HCT116 (cell line): ENCODE data around the gene SLC12A1. TPM values are rescaled to one million over a fixed set of nuclear protein-coding genes. Genes with fewer than 3 reads are reported as not detected.

Experiments used
- ATAC-seq: fragments of 200-7000 bp; cut with Tn5 transposase; 2 replicates; pipeline ENCODE4 v1.9.1; 2020; ENCODE audit warnings: mild to moderate bottlenecking, moderate library complexity
- BruUV-seq: library from RNA; stranded (reverse); fragments of 400-500 nt; replicated peaks from 2 replicates; lab custom pipeline; 2021; lab: Mats Ljungman, UMichigan
- CTCF ChIA-PET: fragments of 300-600 bp; sonication (Branson Sonifier 250); formaldehyde crosslinking; loops from one replicate; lab custom pipeline; 2021; ENCODE audit warnings: antibody characterized with exemption; lab: Charles Lee
- POLR2A ChIA-PET: fragments of 300-600, 350-600 bp; sonication (Branson Sonifier 250); formaldehyde crosslinking; loops from one replicate; lab custom pipeline; 2021; ENCODE audit warnings: antibody characterized with exemption; lab: Charles Lee
- RAD21 ChIA-PET, 2 experiments: fragments of 300-600 bp; sonication (Branson Sonifier 250); formaldehyde crosslinking; loops; one replicate each; lab custom pipeline; 2023; ENCODE audit warnings: low total read pairs in 2 of 2; ENCODE audit not compliant: uncharacterized antibody in 2 of 2, unreplicated experiment in 2 of 2, low non-redundant PET in 1 of 2; lab: Charles Lee
- DNase-seq: peaks from one replicate; pipeline ENCODE4 v3.0.0-alpha.2; 2010; ENCODE audit warnings: low read depth, low spot score
- H2AFZ ChIP-seq: fragments of 200-600 bp; shearing (Covaris generic), sonication (generic); 2 replicates; pipeline ENCODE4 v1.6.1; 2017; ENCODE audit warnings: low read depth, mixed run types, mixed read lengths, antibody characterized with exemption, low read length; ENCODE audit not compliant: poor library complexity, severe bottlenecking
- H3K27ac ChIP-seq: 2 replicates; pipeline ENCODE4 v1.5.1; 2012; ENCODE audit warnings: low read depth, low read length
- H3K27me3 ChIP-seq: fragments of 200-600 bp; sonication (generic); 2 replicates; pipeline ENCODE4 v1.6.1; 2016; ENCODE audit warnings: mixed run types, low read length, mixed read lengths; ENCODE audit not compliant: insufficient read depth
- H3K36me3 ChIP-seq, 2 experiments: fragments of 200-500 bp in 1 of 2; fragments of 200-600 bp in 1 of 2; sonication (Bioruptor generic) in 1 of 2; sonication (generic) in 1 of 2; 2 replicates each; pipeline versions ENCODE4 v1.5.1 to v1.6.1; 2014 to 2016; ENCODE audit warnings: low read length in 2 of 2, inconsistent platforms in 1 of 2, mixed read lengths in 1 of 2, mixed run types in 1 of 2; ENCODE audit not compliant: insufficient read depth in 2 of 2, control insufficient read depth in 1 of 2
- H3K4me1 ChIP-seq, 2 experiments: fragments of 200-600 bp in 1 of 2; sonication (generic) in 1 of 2; 2 replicates each; pipeline versions ENCODE4 v1.5.1 to v1.6.1; 2012 to 2017; ENCODE audit warnings: low read length in 2 of 2, inconsistent platforms in 1 of 2, mild to moderate bottlenecking in 1 of 2, mixed read lengths in 1 of 2, mixed run types in 1 of 2, moderate library complexity in 1 of 2; ENCODE audit not compliant: insufficient read depth in 2 of 2, control insufficient read depth in 1 of 2
- H3K4me2 ChIP-seq: fragments of 200-600 bp; sonication (generic); 2 replicates; pipeline ENCODE4 v1.6.1; 2017; ENCODE audit warnings: mixed run types, low read length, mixed read lengths
- H3K4me3 ChIP-seq, 2 experiments: fragments of 200-600 bp in 1 of 2; sonication (generic) in 1 of 2; replicated peaks in 1 of 2; 2 replicates each; pipeline ENCODE4 v1.5.1; 2011 to 2016; ENCODE audit warnings: low read length in 2 of 2, control low read depth in 1 of 2, low read depth in 1 of 2, mild to moderate bottlenecking in 1 of 2, mixed read lengths in 1 of 2, mixed run types in 1 of 2
- H3K79me2 ChIP-seq: fragments of 200-600 bp; sonication (generic); 2 replicates; pipeline ENCODE4 v1.6.1; 2017; ENCODE audit warnings: mild to moderate bottlenecking, mixed run types, low read length, moderate library complexity, mixed read lengths; ENCODE audit not compliant: insufficient read depth
- H3K9ac ChIP-seq: fragments of 200-600 bp; sonication (generic); 2 replicates; pipeline ENCODE4 v1.6.1; 2016; ENCODE audit warnings: low read length, mixed read lengths
- H3K9me2 ChIP-seq: fragments of 200-600 bp; sonication (generic), shearing (Covaris generic); 2 replicates; pipeline ENCODE4 v1.6.1; 2017; ENCODE audit warnings: mixed run types, mild to moderate bottlenecking, moderate library complexity; ENCODE audit not compliant: insufficient read depth
- H3K9me3 ChIP-seq, 2 experiments: fragments of 200-500 bp in 1 of 2; fragments of 200-600 bp in 1 of 2; sonication (Bioruptor generic) in 1 of 2; sonication (generic) in 1 of 2; 2 replicates each; pipeline ENCODE4 v1.6.1; 2014 to 2017; ENCODE audit warnings: low read length in 2 of 2, mixed read lengths in 2 of 2, inconsistent platforms in 1 of 2, low read depth in 1 of 2, mild to moderate bottlenecking in 1 of 2, mixed run types in 1 of 2, moderate library complexity in 1 of 2; ENCODE audit not compliant: control insufficient read depth in 1 of 2, insufficient read depth in 1 of 2
- H4K20me1 ChIP-seq: fragments of 200-600 bp; sonication (generic), shearing (Covaris generic); 2 replicates; pipeline ENCODE4 v1.6.1; 2017; ENCODE audit warnings: mixed run types, mild to moderate bottlenecking, moderate library complexity; ENCODE audit not compliant: insufficient read depth
- CEBPB ChIP-seq: IDR thresholded peaks from 2 replicates; pipeline ENCODE4 v1.6.1; 2012; ENCODE audit warnings: low read depth
- EGR1 ChIP-seq: IDR thresholded peaks from 2 replicates; pipeline ENCODE4 v1.6.1; 2012; ENCODE audit warnings: low read depth
- ELF1 ChIP-seq: IDR thresholded peaks from 2 replicates; pipeline ENCODE4 v1.6.1; 2012; ENCODE audit warnings: low read depth, borderline replicate concordance
- EZH2 ChIP-seq: fragments of 200-600 bp; sonication (generic); IDR thresholded peaks from 2 replicates; pipeline ENCODE4 v1.6.1; 2017; ENCODE audit warnings: antibody characterized with exemption, mixed run types
- EZH2phosphoT487 ChIP-seq: fragments of 200-600 bp; IDR thresholded peaks from 2 replicates; pipeline ENCODE4 v1.6.1; 2018; ENCODE audit warnings: antibody characterized with exemption, borderline replicate concordance
- FOSL1 ChIP-seq: IDR thresholded peaks from 2 replicates; pipeline ENCODE4 v1.6.1; 2012; ENCODE audit warnings: low read depth
- JUND ChIP-seq: IDR thresholded peaks from 2 replicates; pipeline ENCODE4 v1.6.1; 2012
- POLR2A ChIP-seq: IDR thresholded peaks from 2 replicates; pipeline ENCODE4 v1.7.0; 2011; ENCODE audit warnings: borderline replicate concordance; ENCODE audit not compliant: insufficient read depth, insufficient read length; ENCODE audit errors: extremely low read depth
- POLR2AphosphoS5 ChIP-seq: IDR thresholded peaks from 2 replicates; pipeline ENCODE4 v1.6.1; 2011; ENCODE audit warnings: mild to moderate bottlenecking, low read depth, low read length, moderate library complexity
- RAD21 ChIP-seq: IDR thresholded peaks from 2 replicates; pipeline ENCODE4 v1.6.1; 2012; ENCODE audit warnings: low read depth, mild to moderate bottlenecking
- SP1 ChIP-seq: IDR thresholded peaks from 2 replicates; pipeline ENCODE4 v1.6.1; 2012; ENCODE audit warnings: low read depth
- SRF ChIP-seq: IDR thresholded peaks from 2 replicates; pipeline ENCODE4 v1.6.1; 2012; ENCODE audit warnings: low read depth
- TCF7L2 ChIP-seq: IDR thresholded peaks from 2 replicates; pipeline ENCODE4 v1.7.0; 2011; ENCODE audit warnings: borderline replicate concordance, inconsistent platforms; ENCODE audit not compliant: insufficient read depth, insufficient read length; ENCODE audit errors: extremely low read depth
- YY1 ChIP-seq: IDR thresholded peaks from 2 replicates; pipeline ENCODE4 v1.6.1; 2011; ENCODE audit warnings: low read length, low read depth, moderate library complexity, mild to moderate bottlenecking; ENCODE audit not compliant: insufficient replicate concordance; ENCODE audit errors: extremely low read depth
- ZNF274 ChIP-seq: fragments of 200-500 bp; sonication (Bioruptor generic); IDR thresholded peaks from 2 replicates; pipeline ENCODE4 v1.6.1; 2014; ENCODE audit warnings: mild to moderate bottlenecking, low read depth, low read length, inconsistent platforms
- intact Hi-C: fragments of 100-400 bp; cut with micrococcal nuclease; formaldehyde crosslinking; loops from 2 replicates; pipeline ENCODE4 v1.10.0; 2022
- total RNA-seq: library from RNA; stranded (reverse); gene quantifications from one replicate; pipeline ENCODE4 v1.2.1, GENCODE V29; 2021; ENCODE audit not compliant: unreplicated experiment
- TF ChIP-seq, protein P1 (sequence below): IDR thresholded peaks from 2 replicates; pipeline ENCODE4 v1.6.1; 2012; ENCODE audit warnings: low read depth
- TF ChIP-seq, protein P2 (sequence below): IDR thresholded peaks from 2 replicates; pipeline ENCODE4 v1.6.1; 2012
- TF ChIP-seq, protein P3 (sequence below), 3 experiments: fragments of 200-600 bp in 1 of 3; sonication (generic) in 1 of 3; IDR thresholded peaks in 2 of 3; conservative IDR thresholded peaks in 1 of 3; 2 replicates each; pipeline ENCODE4 v1.5.1; 2012 to 2017; ENCODE audit warnings: low read depth in 2 of 3, low read length in 2 of 3, antibody characterized with exemption in 1 of 3, borderline replicate concordance in 1 of 3, control low read depth in 1 of 3, mild to moderate bottlenecking in 1 of 3, mixed read lengths in 1 of 3, mixed run types in 1 of 3, moderate library complexity in 1 of 3; ENCODE audit not compliant: insufficient read depth in 1 of 3

The SLC12A1 gene
- total RNA-seq, 1 experiment from 2014 or later: not detected

DNA sequence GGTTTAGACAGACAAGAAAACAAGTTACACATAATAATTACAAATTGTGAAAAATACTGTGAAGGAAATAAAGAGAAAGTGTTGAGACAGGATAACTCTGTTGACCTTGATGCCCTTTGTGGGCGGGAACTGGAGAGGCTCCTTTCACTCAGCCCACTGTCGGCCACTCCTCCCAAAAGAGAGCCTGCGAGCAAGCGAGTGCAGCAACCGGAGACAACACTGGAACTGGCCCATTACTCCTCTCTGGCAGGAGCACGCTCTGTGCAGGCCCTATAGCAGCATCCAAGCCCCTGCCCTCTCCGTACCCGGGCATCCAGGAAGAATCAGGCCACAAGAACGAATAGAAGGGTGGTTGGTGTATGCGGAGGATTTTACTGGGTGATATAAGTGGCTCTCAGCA lies 108.9 kb downstream of the SLC12A1 start:
- intact Hi-C loops: no loop called here
- H3K9me3 ChIP-seq: no peaks in the 10 kb centered on the region
- RAD21 ChIA-PET: no interaction called here
- no peaks in the 10 kb centered on the region for H3K27me3 ChIP-seq
- DNase-seq (no peak), ATAC-seq (no peak)
- CTCF ChIA-PET: no interaction called here
- H2AFZ ChIP-seq: no peak overlapping the region
- no TSS peak for BruUV-seq
- H3K4me2 ChIP-seq: no peak overlapping the region
- H3K27ac ChIP-seq: no peak overlapping the region
- no peak overlapping the region for H3K9ac ChIP-seq
- POLR2A ChIA-PET: no interaction called here
- no peaks in the 10 kb centered on the region for H3K9me2 ChIP-seq
- H4K20me1 ChIP-seq: no peaks in the 10 kb centered on the region
- H3K4me1 ChIP-seq: no peaks in the 10 kb centered on the region
- no peaks in the 10 kb centered on the region for H3K36me3 ChIP-seq
- TF ChIP-seq SP1 (no peak), SRF (no peak), POLR2AphosphoS5 (no peak), POLR2A (no peak), RAD21 (no peak)
- H3K79me2 ChIP-seq: no peaks in the 10 kb centered on the region
- H3K4me3 ChIP-seq: no peak overlapping the region

DNA sequence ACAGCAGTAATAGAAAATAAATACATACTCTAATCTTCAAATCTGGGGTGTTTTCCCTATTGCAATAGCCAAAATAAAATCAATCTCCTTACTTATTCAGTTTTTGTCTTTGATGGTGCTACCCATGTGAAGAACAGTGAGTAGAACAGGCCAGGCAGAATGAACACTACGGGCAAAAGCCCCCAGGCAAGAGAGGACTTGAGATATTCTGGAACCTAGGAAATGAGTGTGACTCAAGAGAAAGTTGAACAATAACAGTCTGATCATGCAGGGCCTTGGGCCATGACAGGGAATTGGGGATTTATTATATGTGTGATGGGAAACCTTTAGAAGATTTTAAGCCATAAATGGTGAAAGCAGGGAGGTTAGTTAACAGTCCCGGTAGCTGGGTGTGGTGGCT lies 111.1 kb downstream of the SLC12A1 start:
- Histone ChIP-seq H3K9me3 (no peaks in the 10 kb centered on the region), H3K27me3 (no peaks in the 10 kb centered on the region; the same call in 1 of the 2 replicates), H3K79me2 (no peaks in the 10 kb centered on the region), H3K27ac (no peak overlapping the region), H3K4me1 (no peaks in the 10 kb centered on the region), H2AFZ (no peak overlapping the region), H3K9me2 (no peaks in the 10 kb centered on the region), H3K4me3 (no peak overlapping the region), H4K20me1 (no peaks in the 10 kb centered on the region), H3K36me3 (no peaks in the 10 kb centered on the region), H3K4me2 (no peak overlapping the region), H3K9ac (no peak overlapping the region)
- intact Hi-C loops: no loop called here
- RAD21 ChIA-PET: no interaction called here
- ATAC-seq (no peak), DNase-seq (no peak)
- POLR2A ChIA-PET: no interaction called here
- CTCF ChIA-PET: no interaction called here
- no TSS peak for BruUV-seq
- TF ChIP-seq, protein P1, sequence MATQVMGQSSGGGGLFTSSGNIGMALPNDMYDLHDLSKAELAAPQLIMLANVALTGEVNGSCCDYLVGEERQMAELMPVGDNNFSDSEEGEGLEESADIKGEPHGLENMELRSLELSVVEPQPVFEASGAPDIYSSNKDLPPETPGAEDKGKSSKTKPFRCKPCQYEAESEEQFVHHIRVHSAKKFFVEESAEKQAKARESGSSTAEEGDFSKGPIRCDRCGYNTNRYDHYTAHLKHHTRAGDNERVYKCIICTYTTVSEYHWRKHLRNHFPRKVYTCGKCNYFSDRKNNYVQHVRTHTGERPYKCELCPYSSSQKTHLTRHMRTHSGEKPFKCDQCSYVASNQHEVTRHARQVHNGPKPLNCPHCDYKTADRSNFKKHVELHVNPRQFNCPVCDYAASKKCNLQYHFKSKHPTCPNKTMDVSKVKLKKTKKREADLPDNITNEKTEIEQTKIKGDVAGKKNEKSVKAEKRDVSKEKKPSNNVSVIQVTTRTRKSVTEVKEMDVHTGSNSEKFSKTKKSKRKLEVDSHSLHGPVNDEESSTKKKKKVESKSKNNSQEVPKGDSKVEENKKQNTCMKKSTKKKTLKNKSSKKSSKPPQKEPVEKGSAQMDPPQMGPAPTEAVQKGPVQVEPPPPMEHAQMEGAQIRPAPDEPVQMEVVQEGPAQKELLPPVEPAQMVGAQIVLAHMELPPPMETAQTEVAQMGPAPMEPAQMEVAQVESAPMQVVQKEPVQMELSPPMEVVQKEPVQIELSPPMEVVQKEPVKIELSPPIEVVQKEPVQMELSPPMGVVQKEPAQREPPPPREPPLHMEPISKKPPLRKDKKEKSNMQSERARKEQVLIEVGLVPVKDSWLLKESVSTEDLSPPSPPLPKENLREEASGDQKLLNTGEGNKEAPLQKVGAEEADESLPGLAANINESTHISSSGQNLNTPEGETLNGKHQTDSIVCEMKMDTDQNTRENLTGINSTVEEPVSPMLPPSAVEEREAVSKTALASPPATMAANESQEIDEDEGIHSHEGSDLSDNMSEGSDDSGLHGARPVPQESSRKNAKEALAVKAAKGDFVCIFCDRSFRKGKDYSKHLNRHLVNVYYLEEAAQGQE: no peak
- TF ChIP-seq, protein P2, sequence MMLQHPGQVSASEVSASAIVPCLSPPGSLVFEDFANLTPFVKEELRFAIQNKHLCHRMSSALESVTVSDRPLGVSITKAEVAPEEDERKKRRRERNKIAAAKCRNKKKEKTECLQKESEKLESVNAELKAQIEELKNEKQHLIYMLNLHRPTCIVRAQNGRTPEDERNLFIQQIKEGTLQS: no peak
- no peak for TF ChIP-seq ZNF274
- TF ChIP-seq EZH2phosphoT487: no peak
- TF ChIP-seq FOSL1: no peak
- TF ChIP-seq YY1: no peak
- no peak for TF ChIP-seq EZH2
- no peak for TF ChIP-seq JUND
- no peak for TF ChIP-seq RAD21
- no peak for TF ChIP-seq TCF7L2
- TF ChIP-seq EGR1: no peak
- TF ChIP-seq POLR2AphosphoS5: no peak
- no peak for TF ChIP-seq CEBPB
- TF ChIP-seq, protein P3, sequence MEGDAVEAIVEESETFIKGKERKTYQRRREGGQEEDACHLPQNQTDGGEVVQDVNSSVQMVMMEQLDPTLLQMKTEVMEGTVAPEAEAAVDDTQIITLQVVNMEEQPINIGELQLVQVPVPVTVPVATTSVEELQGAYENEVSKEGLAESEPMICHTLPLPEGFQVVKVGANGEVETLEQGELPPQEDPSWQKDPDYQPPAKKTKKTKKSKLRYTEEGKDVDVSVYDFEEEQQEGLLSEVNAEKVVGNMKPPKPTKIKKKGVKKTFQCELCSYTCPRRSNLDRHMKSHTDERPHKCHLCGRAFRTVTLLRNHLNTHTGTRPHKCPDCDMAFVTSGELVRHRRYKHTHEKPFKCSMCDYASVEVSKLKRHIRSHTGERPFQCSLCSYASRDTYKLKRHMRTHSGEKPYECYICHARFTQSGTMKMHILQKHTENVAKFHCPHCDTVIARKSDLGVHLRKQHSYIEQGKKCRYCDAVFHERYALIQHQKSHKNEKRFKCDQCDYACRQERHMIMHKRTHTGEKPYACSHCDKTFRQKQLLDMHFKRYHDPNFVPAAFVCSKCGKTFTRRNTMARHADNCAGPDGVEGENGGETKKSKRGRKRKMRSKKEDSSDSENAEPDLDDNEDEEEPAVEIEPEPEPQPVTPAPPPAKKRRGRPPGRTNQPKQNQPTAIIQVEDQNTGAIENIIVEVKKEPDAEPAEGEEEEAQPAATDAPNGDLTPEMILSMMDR (IDR thresholded peaks at IDR 0.05 in 2 of 3, conservative IDR thresholded peaks at IDR 0.05 in 1 of 3; ENCODE audit: borderline replicate concordance in 1 of 3, insufficient read depth in 1 of 3, low read depth in 2 of 3, low read length in 2 of 3): no peak
- TF ChIP-seq ELF1: no peak
